Sigmoid colon (tissue), 4 donors: ENCODE measurements around the gene NAP1L5.

Experiments
- EP300 ChIP-seq, 4 donors: sonication (generic); formaldehyde crosslinking; IDR thresholded peaks; one replicate each; pipeline ENCODE4 v1.6.1; 2017; ENCODE audit warnings: antibody characterized with exemption in 4 of 4
- POLR2A ChIP-seq, 2 donors: fragments of 450-650 bp; IDR thresholded peaks; one replicate each; pipeline ENCODE4 v1.6.1; 2016; ENCODE audit warnings: antibody characterized with exemption in 2 of 2, mild to moderate bottlenecking in 2 of 2, moderate library complexity in 2 of 2
- POLR2AphosphoS5 ChIP-seq, 4 donors: sonication (generic); formaldehyde crosslinking; IDR thresholded peaks; one replicate each; pipeline ENCODE4 v1.6.1; 2017; ENCODE audit warnings: antibody characterized with exemption in 4 of 4
- TF ChIP-seq, protein P1 (sequence below), 4 experiments: fragments of 450-650 bp in 3 of 4; fragments of 200-600 bp in 1 of 4; IDR thresholded peaks; one replicate each; pipeline ENCODE4 v1.5.1; 2016 to 2019; ENCODE audit warnings: antibody characterized with exemption in 4 of 4, mild to moderate bottlenecking in 3 of 4, moderate library complexity in 2 of 4

DNA sequence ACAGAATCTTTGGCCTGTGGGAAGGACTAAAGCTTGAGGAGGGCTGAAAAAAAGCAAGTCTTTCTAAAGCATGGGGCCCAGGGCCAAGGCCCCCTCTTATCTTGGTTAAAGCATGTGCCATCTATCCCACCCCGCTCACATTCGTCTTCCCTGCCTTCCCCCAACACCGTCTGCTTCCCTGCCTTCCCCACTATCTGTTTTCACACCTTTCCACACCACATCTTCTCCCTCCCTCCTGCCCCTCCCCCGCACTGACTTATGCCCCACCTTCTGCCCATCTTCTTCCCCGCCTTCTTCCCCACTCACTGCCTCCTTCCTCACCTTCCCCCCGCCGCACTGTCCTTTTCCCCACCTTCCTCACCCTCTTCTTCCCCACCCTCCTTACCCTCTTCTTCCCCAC, 890 bp upstream of the NAP1L5 start:
- TF ChIP-seq, protein P1, sequence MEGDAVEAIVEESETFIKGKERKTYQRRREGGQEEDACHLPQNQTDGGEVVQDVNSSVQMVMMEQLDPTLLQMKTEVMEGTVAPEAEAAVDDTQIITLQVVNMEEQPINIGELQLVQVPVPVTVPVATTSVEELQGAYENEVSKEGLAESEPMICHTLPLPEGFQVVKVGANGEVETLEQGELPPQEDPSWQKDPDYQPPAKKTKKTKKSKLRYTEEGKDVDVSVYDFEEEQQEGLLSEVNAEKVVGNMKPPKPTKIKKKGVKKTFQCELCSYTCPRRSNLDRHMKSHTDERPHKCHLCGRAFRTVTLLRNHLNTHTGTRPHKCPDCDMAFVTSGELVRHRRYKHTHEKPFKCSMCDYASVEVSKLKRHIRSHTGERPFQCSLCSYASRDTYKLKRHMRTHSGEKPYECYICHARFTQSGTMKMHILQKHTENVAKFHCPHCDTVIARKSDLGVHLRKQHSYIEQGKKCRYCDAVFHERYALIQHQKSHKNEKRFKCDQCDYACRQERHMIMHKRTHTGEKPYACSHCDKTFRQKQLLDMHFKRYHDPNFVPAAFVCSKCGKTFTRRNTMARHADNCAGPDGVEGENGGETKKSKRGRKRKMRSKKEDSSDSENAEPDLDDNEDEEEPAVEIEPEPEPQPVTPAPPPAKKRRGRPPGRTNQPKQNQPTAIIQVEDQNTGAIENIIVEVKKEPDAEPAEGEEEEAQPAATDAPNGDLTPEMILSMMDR (IDR thresholded peaks at IDR 0.05) = no peak
- no peak for TF ChIP-seq POLR2A (IDR thresholded peaks at IDR 0.05)
- no peak for TF ChIP-seq POLR2AphosphoS5 (IDR thresholded peaks at IDR 0.05)
- TF ChIP-seq EP300 (IDR thresholded peaks at IDR 0.05) = no peak
